Measurements from ENCODE around the gene CXCL5.

The CXCL5 gene

DNA sequence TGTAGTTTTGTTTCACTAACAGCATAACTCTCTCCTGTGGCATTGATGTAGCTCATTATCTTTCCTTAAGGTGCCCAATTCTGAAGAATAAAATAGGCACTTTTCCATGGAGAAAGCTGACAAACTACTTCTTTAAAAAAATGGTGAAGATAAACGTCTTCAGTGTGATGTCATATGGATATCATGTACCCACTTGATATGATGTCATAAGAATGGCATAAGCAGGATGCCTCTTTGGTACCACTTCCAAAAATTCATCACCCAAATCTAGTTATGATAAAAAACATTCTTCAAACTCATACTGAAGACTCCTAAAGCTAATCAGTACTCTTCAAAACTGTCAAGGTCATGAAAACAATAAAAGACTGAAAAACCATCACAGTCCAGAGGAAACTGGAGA, 42.9 kb upstream of the CXCL5 start:
- TF ChIP-seq, protein P1, sequence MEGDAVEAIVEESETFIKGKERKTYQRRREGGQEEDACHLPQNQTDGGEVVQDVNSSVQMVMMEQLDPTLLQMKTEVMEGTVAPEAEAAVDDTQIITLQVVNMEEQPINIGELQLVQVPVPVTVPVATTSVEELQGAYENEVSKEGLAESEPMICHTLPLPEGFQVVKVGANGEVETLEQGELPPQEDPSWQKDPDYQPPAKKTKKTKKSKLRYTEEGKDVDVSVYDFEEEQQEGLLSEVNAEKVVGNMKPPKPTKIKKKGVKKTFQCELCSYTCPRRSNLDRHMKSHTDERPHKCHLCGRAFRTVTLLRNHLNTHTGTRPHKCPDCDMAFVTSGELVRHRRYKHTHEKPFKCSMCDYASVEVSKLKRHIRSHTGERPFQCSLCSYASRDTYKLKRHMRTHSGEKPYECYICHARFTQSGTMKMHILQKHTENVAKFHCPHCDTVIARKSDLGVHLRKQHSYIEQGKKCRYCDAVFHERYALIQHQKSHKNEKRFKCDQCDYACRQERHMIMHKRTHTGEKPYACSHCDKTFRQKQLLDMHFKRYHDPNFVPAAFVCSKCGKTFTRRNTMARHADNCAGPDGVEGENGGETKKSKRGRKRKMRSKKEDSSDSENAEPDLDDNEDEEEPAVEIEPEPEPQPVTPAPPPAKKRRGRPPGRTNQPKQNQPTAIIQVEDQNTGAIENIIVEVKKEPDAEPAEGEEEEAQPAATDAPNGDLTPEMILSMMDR (IDR thresholded peaks at IDR 0.05; ENCODE audit: insufficient read depth, low read depth, low read length, missing control alignments), result no peak
- H3K4me3 ChIP-seq (ENCODE audit: low read depth, low read length), result no peak overlapping the region
- no peak for DNase-seq (ENCODE audit: low read depth)

DNA sequence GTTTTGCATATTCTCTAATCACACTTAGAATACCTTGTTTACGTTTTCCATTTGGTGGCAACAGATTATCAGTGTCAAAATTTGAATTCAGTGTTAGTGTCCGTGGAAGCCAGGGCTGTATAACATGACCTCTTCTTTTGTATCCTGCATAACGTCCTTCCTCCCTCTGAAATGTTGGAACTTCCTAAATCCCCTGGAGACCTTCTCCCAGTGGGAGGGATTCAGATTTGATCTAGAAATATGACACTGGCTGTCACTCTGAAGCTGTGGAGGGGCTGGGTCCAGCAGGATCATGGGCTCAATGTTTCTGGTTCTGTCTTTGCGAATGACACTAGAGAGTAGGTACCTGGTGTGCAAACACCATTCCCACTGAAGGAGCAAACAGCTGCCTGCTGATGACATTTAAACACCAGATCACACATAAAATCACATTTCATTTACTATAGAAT, 40.9 kb upstream of the CXCL5 start:
- no peak for DNase-seq (ENCODE audit: low read depth)
- TF ChIP-seq, protein P1 (IDR thresholded peaks at IDR 0.05; ENCODE audit: insufficient read depth, low read depth, low read length, missing control alignments), result no peak
- H3K4me3 ChIP-seq (ENCODE audit: low read depth, low read length), result peak overlapping the region; percentile 67

DNA sequence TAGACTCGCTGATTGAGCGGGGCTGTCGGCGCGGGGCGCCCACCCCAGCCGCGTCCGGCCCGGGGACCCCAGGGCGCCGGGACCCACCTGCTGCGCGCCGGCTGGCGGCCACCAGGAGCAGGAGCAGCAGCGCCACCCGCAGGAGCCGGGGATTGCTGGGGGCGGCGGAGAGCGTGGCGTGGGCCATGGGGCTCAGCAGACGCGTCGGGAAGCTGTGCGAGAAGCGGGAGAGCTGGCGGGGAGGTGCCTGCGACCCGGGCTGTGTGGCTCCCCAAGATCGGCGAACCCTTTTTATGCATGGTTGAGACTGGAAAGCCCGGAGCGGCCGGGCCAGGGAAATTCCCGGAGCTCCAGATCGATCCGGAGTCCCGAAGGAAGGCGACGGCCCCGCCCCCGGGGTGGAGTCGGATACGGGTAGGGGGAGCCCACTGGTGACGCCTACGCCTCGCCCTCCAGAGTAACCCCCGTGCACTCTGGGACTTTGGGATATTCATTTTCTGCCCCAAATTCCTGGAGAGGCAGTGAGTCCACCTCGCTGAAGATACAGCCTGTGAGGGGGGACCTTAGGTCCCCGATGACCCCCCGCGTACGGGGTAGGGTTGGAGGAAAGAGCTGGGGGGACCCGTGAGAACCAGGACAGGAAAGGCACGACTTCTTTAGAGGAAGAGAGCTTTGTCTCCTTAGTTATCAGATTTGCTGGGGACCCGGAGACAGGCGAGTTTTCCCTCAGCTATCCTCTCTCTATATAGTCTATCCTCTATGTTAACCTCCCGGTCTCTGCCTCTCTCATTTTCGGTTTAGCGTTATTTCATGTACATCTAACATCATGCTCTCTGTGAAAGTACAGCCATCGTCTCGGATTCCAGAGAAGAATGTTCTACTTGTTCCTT, 40.2 kb upstream of the CXCL5 start, which contains the start of gene CXCL3:
CXCL3 (minus strand) TSS at position 265 of the 890 bp plus-strand sequence; CDS start at position 187, 78 bp downstream.
- peak within 1 kb of the TSS; percentile 67 for H3K4me3 ChIP-seq (ENCODE audit: low read depth, low read length)
- TF ChIP-seq, protein P1 (IDR thresholded peaks at IDR 0.05; ENCODE audit: insufficient read depth, low read depth, low read length, missing control alignments), result peak; percentile 23
- peak; percentile 33 for DNase-seq (ENCODE audit: low read depth)

DNA sequence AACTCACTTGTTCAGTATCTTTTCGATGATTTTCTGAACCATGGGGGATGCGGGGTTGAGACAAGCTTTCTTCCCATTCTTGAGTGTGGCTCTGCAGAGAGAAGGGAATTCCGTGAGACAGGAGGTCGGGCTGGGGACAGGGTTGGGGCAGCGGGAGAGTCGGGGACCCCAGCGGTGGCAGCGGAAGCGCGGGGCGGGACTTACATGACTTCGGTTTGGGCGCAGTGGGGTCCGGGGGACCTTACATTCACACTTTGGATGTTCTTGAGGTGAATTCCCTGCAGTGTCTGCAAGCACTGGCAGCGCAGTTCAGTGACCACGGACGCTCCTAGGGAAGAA, 39.6 kb upstream of the CXCL5 start:
- H3K4me3 ChIP-seq (ENCODE audit: low read depth, low read length), result peak overlapping the region; percentile 30
- TF ChIP-seq, protein P1 (IDR thresholded peaks at IDR 0.05; ENCODE audit: insufficient read depth, low read depth, low read length, missing control alignments), result no peak
- DNase-seq (ENCODE audit: low read depth), result no peak

DNA sequence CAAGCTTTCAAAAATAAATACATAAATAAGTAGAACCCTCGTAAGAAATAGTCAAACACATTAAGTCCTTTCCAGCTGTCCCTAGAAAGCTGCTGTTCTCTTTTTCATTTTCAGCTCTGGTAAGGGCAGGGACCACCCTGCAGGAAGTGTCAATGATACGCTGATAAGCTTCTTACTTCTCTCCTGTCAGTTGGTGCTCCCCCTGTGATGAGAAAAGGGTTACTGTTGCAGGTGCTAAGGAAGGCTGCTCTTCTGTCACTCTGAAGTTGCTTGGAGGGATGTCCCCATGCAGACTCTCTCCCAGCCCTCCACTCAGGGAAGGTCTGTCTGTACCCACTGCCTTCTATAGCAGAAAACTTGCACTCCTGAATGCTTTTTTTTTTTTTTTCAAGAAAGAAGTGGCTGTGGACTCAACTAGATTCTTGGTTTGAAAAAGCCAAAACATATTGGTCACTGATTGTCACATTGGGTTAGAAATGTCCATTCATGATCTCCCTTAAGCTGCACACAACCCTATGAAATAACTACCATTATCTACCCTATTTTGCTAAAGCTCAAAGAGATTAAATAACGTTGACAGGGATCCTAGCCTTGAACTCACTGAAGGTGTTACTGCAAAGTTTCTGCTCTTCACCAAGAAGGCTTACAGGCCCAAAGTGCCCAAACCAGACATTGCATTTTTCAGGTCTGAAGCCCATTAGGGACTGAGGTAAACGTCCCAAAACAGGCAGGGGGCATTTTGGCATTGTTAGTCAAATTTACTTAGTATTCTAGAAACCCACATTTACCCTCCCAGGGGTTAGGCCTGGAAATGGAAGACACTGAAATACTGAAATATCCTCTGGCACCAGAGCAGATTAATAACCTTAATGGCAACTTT, 38.8 kb upstream of the CXCL5 start:
- H3K4me3 ChIP-seq (ENCODE audit: low read depth, low read length), result no peak overlapping the region
- DNase-seq (ENCODE audit: low read depth), result no peak
- TF ChIP-seq, protein P1 (IDR thresholded peaks at IDR 0.05; ENCODE audit: insufficient read depth, low read depth, low read length, missing control alignments), result no peak

DNA sequence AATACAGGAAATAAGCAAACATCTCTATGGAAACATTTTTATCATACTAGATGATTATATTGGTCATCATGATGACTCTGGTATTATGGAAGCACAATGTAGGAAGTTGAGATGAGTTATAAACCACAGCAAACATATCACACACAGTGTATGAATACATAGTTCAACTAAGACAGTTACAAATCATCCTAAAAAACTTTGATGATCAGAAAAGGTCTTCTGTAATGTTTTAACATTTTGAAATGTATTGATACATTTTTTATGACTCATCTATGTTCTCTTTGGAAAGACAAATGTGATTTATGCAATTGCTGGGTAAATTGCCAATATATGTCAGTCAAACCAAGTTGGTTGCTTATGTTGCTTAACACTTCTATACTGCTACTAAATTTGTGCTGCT, 35.3 kb upstream of the CXCL5 start:
- H3K4me3 ChIP-seq (ENCODE audit: low read depth, low read length), result no peak overlapping the region

More for the DNA sequence above, 35.3 kb upstream of the CXCL5 start:
- DNase-seq (ENCODE audit: low read depth), result no peak
- TF ChIP-seq, protein P1 (IDR thresholded peaks at IDR 0.05; ENCODE audit: insufficient read depth, low read depth, low read length, missing control alignments), result no peak

Data from GM12865 (cell line).